WTC11 (cell line): ENCODE data around the gene HNRNPM. TPM values are rescaled to one million over a fixed set of nuclear protein-coding genes. Genes with fewer than 3 reads are reported as not detected.

Experiments
- ATAC-seq: fragments of 200-7000 bp; cut with Tn5 transposase; 2 replicates; pipeline ENCODE4 v1.10.0; 2021; ENCODE audit warnings: mild to moderate bottlenecking, moderate library complexity
- CTCF ChIA-PET: fragments of 300-600 bp; sonication (Branson Sonifier 250); formaldehyde crosslinking; loops from one replicate; lab custom pipeline; 2021; ENCODE audit warnings: antibody characterized with exemption; lab: Charles Lee
- POLR2A ChIA-PET: fragments of 350-600 bp; sonication (Branson Sonifier 250); formaldehyde crosslinking; loops from one replicate; lab custom pipeline; 2021; ENCODE audit warnings: antibody characterized with exemption; lab: Charles Lee
- DNase-seq: peaks from one replicate; pipeline ENCODE4 v3.0.0; 2021; ENCODE audit warnings: low spot score
- H3K27ac Mint-ChIP-seq: 2 replicates; pipeline ENCODE4 v1.8.0; 2021; ENCODE audit warnings: mixed read lengths
- H3K27me3 Mint-ChIP-seq: 2 replicates; pipeline ENCODE4 v1.8.0; 2021; ENCODE audit warnings: low read depth, mild to moderate bottlenecking, moderate library complexity, mixed read lengths
- H3K36me3 Mint-ChIP-seq: 2 replicates; pipeline ENCODE4 v1.8.0; 2021; ENCODE audit warnings: mixed read lengths
- H3K4me1 Mint-ChIP-seq: 2 replicates; pipeline ENCODE4 v1.8.0; 2022; ENCODE audit warnings: mixed read lengths
- H3K4me3 Mint-ChIP-seq: 2 replicates; pipeline ENCODE4 v1.8.0; 2021; ENCODE audit warnings: mild to moderate bottlenecking, moderate library complexity, mixed read lengths
- H3K9me3 Mint-ChIP-seq: 2 replicates; pipeline ENCODE4 v1.8.0; 2021; ENCODE audit warnings: mixed read lengths
- AR ChIP-seq: fragments of 250-450 bp; sonication (Bioruptor Pico); IDR thresholded peaks from 2 replicates; pipeline ENCODE4 v1.9.0; 2021; ENCODE audit warnings: mild to moderate bottlenecking
- CDX4 ChIP-seq: fragments of 250-450 bp; sonication (Bioruptor Pico); IDR thresholded peaks from 2 replicates; pipeline ENCODE4 v1.9.0; 2021; ENCODE audit warnings: moderate library complexity, mild to moderate bottlenecking, inconsistent platforms, borderline replicate concordance
- ELF4 ChIP-seq: sonication (generic); formaldehyde crosslinking; IDR thresholded peaks from 2 replicates; pipeline ENCODE4 v1.8.1; 2022; ENCODE audit warnings: low read depth, mild to moderate bottlenecking, moderate library complexity, missing genetic modification reagents
- ETV6 ChIP-seq: sonication (generic); formaldehyde crosslinking; IDR thresholded peaks from 2 replicates; pipeline ENCODE4 v1.8.1; 2022; ENCODE audit warnings: mild to moderate bottlenecking, missing genetic modification reagents
- FOXJ3 ChIP-seq: sonication (generic); formaldehyde crosslinking; IDR thresholded peaks from 2 replicates; pipeline ENCODE4 v1.9.0; 2021; ENCODE audit warnings: missing genetic modification reagents, mild to moderate bottlenecking, borderline replicate concordance
- IRF2 ChIP-seq: sonication (generic); formaldehyde crosslinking; IDR thresholded peaks from 2 replicates; pipeline ENCODE4 v1.8.0; 2022; ENCODE audit warnings: low read depth, missing genetic modification reagents, borderline replicate concordance
- NR1H2 ChIP-seq: sonication (generic); formaldehyde crosslinking; IDR thresholded peaks from 2 replicates; pipeline ENCODE4 v1.9.0; 2021; ENCODE audit warnings: mild to moderate bottlenecking, moderate library complexity, missing genetic modification reagents
- SP1 ChIP-seq: sonication (generic); formaldehyde crosslinking; conservative IDR thresholded peaks from 2 replicates; pipeline ENCODE4 v1.8.1; 2022; ENCODE audit warnings: missing genetic modification reagents
- STAT6 ChIP-seq: sonication (generic); formaldehyde crosslinking; conservative IDR thresholded peaks from 2 replicates; pipeline ENCODE4 v1.8.1; 2023; ENCODE audit warnings: mild to moderate bottlenecking, low read depth, missing genetic modification reagents, moderate library complexity
- TEAD4 ChIP-seq: sonication (generic); formaldehyde crosslinking; IDR thresholded peaks from 2 replicates; pipeline ENCODE4 v1.8.0; 2022; ENCODE audit warnings: mild to moderate bottlenecking, missing genetic modification reagents
- USF1 ChIP-seq: sonication (generic); formaldehyde crosslinking; IDR thresholded peaks from 2 replicates; pipeline ENCODE4 v1.8.0; 2022; ENCODE audit warnings: mild to moderate bottlenecking, missing genetic modification reagents
- USF2 ChIP-seq: sonication (generic); formaldehyde crosslinking; IDR thresholded peaks from 2 replicates; pipeline ENCODE4 v1.8.1; 2023; ENCODE audit warnings: mild to moderate bottlenecking, missing genetic modification reagents, moderate library complexity
- ZMAT4 ChIP-seq: fragments of 250-450 bp; sonication (Bioruptor Pico); IDR thresholded peaks from 2 replicates; pipeline ENCODE4 v1.9.0; 2021; ENCODE audit warnings: mild to moderate bottlenecking
- ZNF121 ChIP-seq: sonication (generic); formaldehyde crosslinking; IDR thresholded peaks from 2 replicates; pipeline ENCODE4 v1.8.0; 2023; ENCODE audit warnings: missing genetic modification reagents
- ZNF232 ChIP-seq: sonication (generic); formaldehyde crosslinking; IDR thresholded peaks from 2 replicates; pipeline ENCODE4 v1.8.0; 2022; ENCODE audit warnings: mild to moderate bottlenecking, missing genetic modification reagents
- ZNF281 ChIP-seq: sonication (generic); formaldehyde crosslinking; IDR thresholded peaks from 2 replicates; pipeline ENCODE4 v1.8.0; 2023; ENCODE audit warnings: mild to moderate bottlenecking, missing genetic modification reagents
- ZNF317 ChIP-seq: sonication (generic); formaldehyde crosslinking; IDR thresholded peaks from 2 replicates; pipeline ENCODE4 v1.8.1; 2023; ENCODE audit warnings: low read depth, mild to moderate bottlenecking, moderate library complexity, missing genetic modification reagents, borderline replicate concordance
- ZNF423 ChIP-seq: fragments of 250-450 bp; sonication (Bioruptor Pico); IDR thresholded peaks from 2 replicates; pipeline ENCODE4 v2.1.2; 2022; ENCODE audit warnings: mild to moderate bottlenecking, moderate library complexity
- ZNF512 ChIP-seq: sonication (generic); formaldehyde crosslinking; IDR thresholded peaks from 2 replicates; pipeline ENCODE4 v1.8.1; 2022; ENCODE audit warnings: missing genetic modification reagents, borderline replicate concordance
- total RNA-seq: library from RNA; stranded (reverse); gene quantifications from 3 replicates; pipeline ENCODE4 v1.2.3, GENCODE V29; 2021

Gene HNRNPM
- total RNA-seq, 1 experiment from 2014 or later: 416 TPM

GRCh38 chr19:8403820-8404109 lies 41.0 kb upstream of the HNRNPM start:
- Mint-ChIP-seq H3K36me3 (peaks cover 14% of the 10 kb centered on the region), H3K27ac (no peak overlapping the region), H3K27me3 (no peaks in the 10 kb centered on the region), H3K4me3 (no peak overlapping the region), H3K4me1 (no peaks in the 10 kb centered on the region)
- POLR2A ChIA-PET: no interaction called here
- DNase-seq (no peak), ATAC-seq (no peak)
- CTCF ChIA-PET: interaction anchor here (0.5 kb wide), 1 partner anchor 17 kb away, joined by 3 read pairs; no protein-coding TSS in a partner anchor
- no peak for TF ChIP-seq USF1 (CRISPR knock-in tag)
- TF ChIP-seq ZMAT4 (CRISPR knock-in tag): no peak
- TF ChIP-seq FOXJ3 (CRISPR knock-in tag): no peak
- TF ChIP-seq CDX4 (CRISPR knock-in tag): no peak
- no peak for TF ChIP-seq SP1
- TF ChIP-seq ZNF512 (CRISPR knock-in tag): no peak
- TF ChIP-seq STAT6 (CRISPR knock-in tag): no peak
- no peak for TF ChIP-seq ZNF281 (CRISPR knock-in tag)
- no peak for TF ChIP-seq AR (CRISPR knock-in tag)
- no peak for TF ChIP-seq ZNF232 (CRISPR knock-in tag)
- no peak for TF ChIP-seq ZNF423 (CRISPR knock-in tag)
- no peak for TF ChIP-seq USF2 (CRISPR knock-in tag)
- no peak for TF ChIP-seq ETV6 (CRISPR knock-in tag)
- TF ChIP-seq TEAD4 (CRISPR knock-in tag): no peak
- TF ChIP-seq ZNF121 (CRISPR knock-in tag): no peak
- no peak for TF ChIP-seq ELF4 (CRISPR knock-in tag)
- TF ChIP-seq ZNF317 (CRISPR knock-in tag): no peak
- TF ChIP-seq IRF2 (CRISPR knock-in tag): no peak
- no peak for TF ChIP-seq NR1H2 (CRISPR knock-in tag)
- TF ChIP-seq, all 79 proteins: peak for 0
- H3K9me3 Mint-ChIP-seq: no peaks in the 10 kb centered on the region
